Mesodermal cell (in vitro differentiated cells): ENCODE measurements around the gene CEBPG.

Experiments used
- H3K27ac ChIP-seq: 2 replicates; pipeline ENCODE4 v1.7.0; 2013; ENCODE audit warnings: mild to moderate bottlenecking, low read depth, low read length, moderate library complexity; ENCODE audit not compliant: severe bottlenecking
- H3K36me3 ChIP-seq: 2 replicates; pipeline ENCODE4 v1.7.1; 2013; ENCODE audit warnings: mild to moderate bottlenecking, low read length, moderate library complexity; ENCODE audit not compliant: control insufficient read depth, insufficient read depth
- H3K4me1 ChIP-seq: one replicate; pipeline ENCODE4 v1.7.1; 2013; ENCODE audit warnings: mild to moderate bottlenecking, low read length; ENCODE audit not compliant: insufficient read depth, control insufficient read depth, poor library complexity, severe bottlenecking
- H3K4me3 ChIP-seq: 2 replicates; pipeline ENCODE4 v1.7.0; 2013; ENCODE audit warnings: low read length, control low read depth, mild to moderate bottlenecking; ENCODE audit not compliant: insufficient read depth, poor library complexity, severe bottlenecking; ENCODE audit errors: extremely low read depth
- H3K9me3 ChIP-seq: 2 replicates; pipeline ENCODE4 v1.7.1; 2013; ENCODE audit warnings: mild to moderate bottlenecking, low read length, moderate library complexity; ENCODE audit not compliant: control insufficient read depth
- WGBS, 2 experiments: methylation state at CpG; one replicate each; pipeline ENCODE4 v1.1.5; 2013; ENCODE audit warnings: missing lambda C conversion rate in 2 of 2; ENCODE audit not compliant: insufficient coverage in 2 of 2; 5-methylcytosine and 5-hydroxymethylcytosine counted together

The CEBPG gene

GRCh38 chr19:33382006-33382405 is 8.5 kb downstream of the CEBPG start:
- Histone ChIP-seq H3K36me3 (peaks cover 48% of the 10 kb centered on the region), H3K9me3 (no peaks in the 10 kb centered on the region), H3K4me3 (no peak overlapping the region), H3K4me1 (peaks cover 2% of the 10 kb centered on the region), H3K27ac (no peak overlapping the region)
- 100% methylated on average over 2 of the region's 4 CpGs for WGBS, 2 experiments

GRCh38 chr19:33382982-33383381 is 9.5 kb downstream of the CEBPG start:
- 94 to 96% methylated on average over 3 to 4 of the region's 4 CpGs for WGBS, 2 experiments
- Histone ChIP-seq H3K4me1 (no peaks in the 10 kb centered on the region), H3K4me3 (no peak overlapping the region), H3K9me3 (no peaks in the 10 kb centered on the region), H3K27ac (no peak overlapping the region), H3K36me3 (peaks cover 48% of the 10 kb centered on the region)

GRCh38 chr19:33383720-33384292 is 10.3 kb downstream of the CEBPG start:
- Histone ChIP-seq H3K9me3 (no peaks in the 10 kb centered on the region), H3K36me3 (peaks cover 43% of the 10 kb centered on the region), H3K4me1 (no peaks in the 10 kb centered on the region), H3K4me3 (no peak overlapping the region), H3K27ac (no peak overlapping the region)
- WGBS, 2 experiments = 97 to 98% methylated on average over 12 of the region's 13 CpGs

GRCh38 chr19:33384983-33385382 is 11.5 kb downstream of the CEBPG start:
- H3K9me3 ChIP-seq = no peaks in the 10 kb centered on the region
- H3K27ac ChIP-seq = no peak overlapping the region
- WGBS, 2 experiments = 93 to 97% methylated on average over 6 to 8 of the region's 8 CpGs
- no peak overlapping the region for H3K4me3 ChIP-seq
- H3K36me3 ChIP-seq = peaks cover 32% of the 10 kb centered on the region
- H3K4me1 ChIP-seq = no peaks in the 10 kb centered on the region

- Histone ChIP-seq H3K4me3 (no peak overlapping the region), H3K9me3 (no peaks in the 10 kb centered on the region), H3K27ac (no peak overlapping the region), H3K36me3 (peaks cover 27% of the 10 kb centered on the region), H3K4me1 (no peaks in the 10 kb centered on the region)
- WGBS, 2 experiments = 88% methylated on average over 6 of the region's 6 CpGs
These were observed 12.4 kb downstream of the CEBPG start for GRCh38 chr19:33385956-33386355.

- Histone ChIP-seq H3K4me1 (no peaks in the 10 kb centered on the region), H3K36me3 (peaks cover 22% of the 10 kb centered on the region), H3K27ac (no peak overlapping the region), H3K9me3 (no peaks in the 10 kb centered on the region), H3K4me3 (no peak overlapping the region)
- 91 to 93% methylated on average over 12 to 15 of the region's 15 CpGs for WGBS, 2 experiments
These were observed 12.9 kb downstream of the CEBPG start for GRCh38 chr19:33386361-33386858.

GRCh38 chr19:33387351-33388230 is 14.1 kb downstream of the CEBPG start:
- 95 to 96% methylated on average over 37 of the region's 39 CpGs for WGBS, 2 experiments
- peaks cover 18% of the 10 kb centered on the region for H3K36me3 ChIP-seq

GRCh38 chr19:33388231-33388724 is 14.8 kb downstream of the CEBPG start:
- Histone ChIP-seq H3K36me3 (peaks cover 18% of the 10 kb centered on the region), H3K9me3 (no peaks in the 10 kb centered on the region), H3K4me1 (no peaks in the 10 kb centered on the region), H3K4me3 (no peak overlapping the region), H3K27ac (no peak overlapping the region)
- 95 to 98% methylated on average over 13 of the region's 13 CpGs for WGBS, 2 experiments

More at GRCh38 chr19:33387351-33388230, 14.1 kb downstream of the CEBPG start:
- Histone ChIP-seq H3K27ac (no peak overlapping the region), H3K9me3 (no peaks in the 10 kb centered on the region), H3K4me1 (no peaks in the 10 kb centered on the region), H3K4me3 (no peak overlapping the region)

- peaks cover 18% of the 10 kb centered on the region for H3K36me3 ChIP-seq
- no peaks in the 10 kb centered on the region for H3K9me3 ChIP-seq
- whole genome bisulfite sequencing, 2 experiments = 95% methylated on average over 28 of the region's 28 CpGs
- H3K4me3 ChIP-seq = no peak overlapping the region
- no peak overlapping the region for H3K27ac ChIP-seq
- H3K4me1 ChIP-seq = no peaks in the 10 kb centered on the region
These were observed 15.4 kb downstream of the CEBPG start for GRCh38 chr19:33388725-33389420.

- 89 to 94% methylated on average over 16 to 17 of the region's 22 CpGs for WGBS, 2 experiments
- no peak overlapping the region for H3K27ac ChIP-seq
- no peaks in the 10 kb centered on the region for H3K9me3 ChIP-seq
- peaks cover 18% of the 10 kb centered on the region for H3K36me3 ChIP-seq
- H3K4me1 ChIP-seq = no peaks in the 10 kb centered on the region
- H3K4me3 ChIP-seq = no peak overlapping the region
These were observed 16.1 kb downstream of the CEBPG start for GRCh38 chr19:33389421-33390100.
